K562 (cell line): ENCODE results near the gene SCN8A. TPM values are rescaled to one million over a fixed set of nuclear protein-coding genes. Genes with fewer than 3 reads are reported as not detected.

Experiments
- ATAC-seq: fragments of 200-7000 bp; cut with Tn5 transposase; 3 replicates; pipeline ENCODE4 v1.9.1; 2020; ENCODE audit warnings: moderate library complexity
- BruUV-seq: library from RNA; stranded (reverse); fragments of 400-500 nt; replicated peaks from 2 replicates; lab custom pipeline; 2021; lab: Mats Ljungman, UMichigan
- CTCF ChIA-PET: fragments of 300-600 bp; formaldehyde crosslinking; extraction: SDS; loops from one replicate; lab custom pipeline; 2021; ENCODE audit warnings: low intra/inter-chr PET ratio; lab: Yijun Ruan, JAX
- POLR2A ChIA-PET: fragments of 300-600, 350-650 bp; sonication (Branson Sonifier 250); formaldehyde crosslinking; extraction: SDS; loops from one replicate; lab custom pipeline; 2021; ENCODE audit warnings: antibody characterized with exemption, inconsistent platforms; lab: Yijun Ruan, JAX
- DNase-seq, 4 experiments: peaks; one replicate each; pipeline versions ENCODE4 v3.0.0 to v3.0.0-alpha.2; 2011 to 2018; ENCODE audit warnings: low spot score in 3 of 4, mixed read lengths in 3 of 4; ENCODE audit errors: extremely low read depth in 1 of 4
- FAIRE-seq: peaks from 2 replicates; lab custom pipeline; 2011; peaks lifted over from hg19 to GRCh38; lab: Jason Lieb, UNC
- H2AFZ ChIP-seq: 2 replicates; pipeline ENCODE4 v1.6.0; 2011; ENCODE audit warnings: low read depth, low read length, control low read depth, inconsistent platforms
- H3K27ac ChIP-seq: fragments of 200-600 bp; 3 replicates; pipeline ENCODE4 v1.8.0; 2011; ENCODE audit warnings: low read depth, mild to moderate bottlenecking, control low read depth, inconsistent platforms, low read length, moderate library complexity, mixed read lengths; ENCODE audit errors: extremely low read depth
- H3K27me3 ChIP-seq, 2 experiments: fragments of 300-600 bp in 1 of 2; 2 replicates in 1 of 2; 3 replicates in 1 of 2; pipeline versions ENCODE4 v1.6.0 to v1.8.0; 2011; ENCODE audit warnings: inconsistent platforms in 2 of 2, low read length in 2 of 2, mild to moderate bottlenecking in 1 of 2, mixed read lengths in 1 of 2, moderate library complexity in 1 of 2; ENCODE audit not compliant: control insufficient read depth in 2 of 2, insufficient read depth in 2 of 2
- H3K36me3 ChIP-seq: fragments of 300-600 bp; 3 replicates; pipeline ENCODE4 v1.8.0; 2011; ENCODE audit warnings: mild to moderate bottlenecking, low read length, inconsistent platforms; ENCODE audit not compliant: control insufficient read depth, insufficient read depth
- H3K4me1 ChIP-seq, 2 experiments: fragments of 200-600 bp in 1 of 2; replicated peaks in 1 of 2; 2 replicates in 1 of 2; 3 replicates in 1 of 2; pipeline versions ENCODE4 v1.5.1 to v1.8.0; 2011; ENCODE audit warnings: inconsistent platforms in 2 of 2, low read length in 2 of 2, mild to moderate bottlenecking in 1 of 2, mixed read lengths in 1 of 2, moderate library complexity in 1 of 2; ENCODE audit not compliant: control insufficient read depth in 2 of 2, insufficient read depth in 2 of 2
- H3K4me2 ChIP-seq: 2 replicates; pipeline ENCODE4 v1.6.1; 2011; ENCODE audit warnings: low read length, control low read depth, inconsistent platforms, mixed read lengths; ENCODE audit not compliant: insufficient read depth
- H3K4me3 ChIP-seq: fragments of 200-600 bp; sonication (generic), shearing (Covaris generic); 2 replicates; pipeline ENCODE4 v1.5.1; 2016; ENCODE audit warnings: control low read depth, inconsistent platforms
- H3K79me2 ChIP-seq: fragments of 200-600 bp; 3 replicates; pipeline ENCODE4 v1.8.0; 2011; ENCODE audit warnings: low read length, inconsistent platforms; ENCODE audit not compliant: control insufficient read depth, insufficient read depth
- H3K9ac ChIP-seq, 2 experiments: 2 replicates each; pipeline versions ENCODE4 v1.6.0 to v1.6.1; 2011; ENCODE audit warnings: low read depth in 2 of 2, low read length in 2 of 2, control low read depth in 1 of 2, inconsistent platforms in 1 of 2, mild to moderate bottlenecking in 1 of 2, mixed read lengths in 1 of 2; ENCODE audit not compliant: insufficient read depth in 1 of 2
- H3K9me1 ChIP-seq: one replicate; pipeline ENCODE4 v1.6.0; 2011; ENCODE audit warnings: inconsistent platforms, mild to moderate bottlenecking, low read length, moderate library complexity; ENCODE audit not compliant: control insufficient read depth, insufficient read depth
- H3K9me3 ChIP-seq: replicated peaks from 2 replicates; pipeline ENCODE4 v1.5.1; 2011; ENCODE audit warnings: low read depth, low read length, inconsistent platforms; ENCODE audit not compliant: control insufficient read depth, insufficient read depth
- H4K20me1 ChIP-seq: replicated peaks from 2 replicates; pipeline ENCODE4 v1.6.1; 2011; ENCODE audit warnings: low read length, inconsistent platforms, mixed read lengths; ENCODE audit not compliant: control insufficient read depth, insufficient read depth
- BRCA1 ChIP-seq, 2 experiments: fragments of 450-650 bp in 1 of 2; sonication (generic) in 1 of 2; formaldehyde crosslinking in 1 of 2; IDR thresholded peaks; 2 replicates each; pipeline versions ENCODE4 v1.5.0 to v1.6.1; 2017 to 2020; ENCODE audit warnings: mild to moderate bottlenecking in 1 of 2, missing genetic modification reagents in 1 of 2
- BRF1 ChIP-seq: IDR thresholded peaks from 3 replicates; pipeline ENCODE4 v1.6.1; 2011; ENCODE audit warnings: borderline replicate concordance, mild to moderate bottlenecking; ENCODE audit not compliant: insufficient read length; ENCODE audit errors: extremely low read depth
- EP300 ChIP-seq: IDR thresholded peaks from 2 replicates; pipeline ENCODE4 v1.6.1; 2012; ENCODE audit warnings: low read length, improper control_type of control experiment
- FOXJ3 ChIP-seq: sonication (generic); formaldehyde crosslinking; IDR thresholded peaks from 2 replicates; pipeline ENCODE4 v1.4.0; 2020; ENCODE audit warnings: mild to moderate bottlenecking, missing genetic modification reagents
- GABPB1 ChIP-seq: sonication (generic); formaldehyde crosslinking; IDR thresholded peaks from 2 replicates; pipeline ENCODE4 v1.8.0; 2022; ENCODE audit warnings: mild to moderate bottlenecking, missing genetic modification reagents
- RBM17 ChIP-seq: fragments of 200-400 bp; formaldehyde crosslinking; IDR thresholded peaks from 2 replicates; pipeline ENCODE4 v1.6.1; 2017; ENCODE audit warnings: low read depth, mild to moderate bottlenecking, low read length, borderline replicate concordance
- SIX5 ChIP-seq, 2 experiments: IDR thresholded peaks; 2 replicates each; pipeline ENCODE4 v1.6.1; 2011; ENCODE audit warnings: low read length in 2 of 2, borderline replicate concordance in 1 of 2, low read depth in 1 of 2, mild to moderate bottlenecking in 1 of 2, moderate library complexity in 1 of 2; ENCODE audit not compliant: insufficient read depth in 1 of 2
- TEAD2 ChIP-seq: fragments of 450-650 bp; IDR thresholded peaks from 2 replicates; pipeline ENCODE4 v1.6.1; 2016; ENCODE audit warnings: missing genetic modification characterization, control low read depth, missing compliant biosample characterization
- YY1 ChIP-seq, 3 experiments: IDR thresholded peaks; 2 replicates each; pipeline ENCODE4 v1.6.1; 2011; ENCODE audit warnings: low read length in 2 of 3, mild to moderate bottlenecking in 2 of 3, moderate library complexity in 2 of 3, borderline replicate concordance in 1 of 3, control low read depth in 1 of 3, low read depth in 1 of 3; ENCODE audit not compliant: insufficient read depth in 3 of 3, insufficient replicate concordance in 2 of 3, control insufficient read depth in 1 of 3, insufficient read length in 1 of 3; ENCODE audit errors: extremely low read depth in 1 of 3
- ZNF134 ChIP-seq: fragments of 250-450 bp; sonication (Bioruptor Pico); conservative IDR thresholded peaks from 2 replicates; pipeline ENCODE4 v1.4.0; 2020
- ZNF274 ChIP-seq: IDR thresholded peaks from 2 replicates; pipeline ENCODE4 v1.6.1; 2011; ENCODE audit warnings: low read depth, mild to moderate bottlenecking, low read length, moderate library complexity, borderline replicate concordance
- ZNF57 ChIP-seq: fragments of 450-650 bp; formaldehyde crosslinking; IDR thresholded peaks from 2 replicates; pipeline ENCODE4 v1.4.0; 2020; ENCODE audit warnings: mild to moderate bottlenecking, moderate library complexity
- in situ Hi-C: fragments of 300-500 bp; cut with MboI; formaldehyde crosslinking; loops from 4 replicates; pipeline ENCODE4 v1.15.0; 2018; ENCODE audit warnings: inconsistent platforms, mixed read lengths
- intact Hi-C: fragments of 100-400 bp; cut with micrococcal nuclease; formaldehyde crosslinking; loops from 2 replicates; pipeline ENCODE4 v1.14.2; 2022
- polyA plus RNA-seq, 8 experiments: library from polyadenylated mRNA; depleted of rRNA in 4 of 8; stranded (reverse) in 5 of 8; unstranded in 3 of 8; fragments of >200 nt; fragmentation: Nextera tagmentation in 2 of 8; fragmentation: Illumina TruSeq in 1 of 8; extraction: Ambion mirVana in 2 of 8; extraction: Trizol in 1 of 8; gene quantifications; 2 replicates each; pipeline versions ENCODE4 v1.2.1 to v1.2.3, GENCODE V29; 2011 to 2014; ENCODE audit warnings: inconsistent platforms in 1 of 8, missing spikeins in 1 of 8
- total RNA-seq, 7 experiments: library from RNA; depleted of rRNA in 6 of 7; stranded (reverse); fragments of >200 nt in 6 of 7; fragmentation: Illumina TruSeq in 2 of 7; extraction: Trizol in 2 of 7; gene quantifications; 2 replicates each; pipeline versions ENCODE4 v1.2.1 to v1.2.3, GENCODE V29; 2011 to 2021; ENCODE audit warnings: low replicate concordance in 1 of 7
- TF ChIP-seq, protein P1 (sequence below): fragments of 250-450 bp; sonication (Bioruptor Pico); IDR thresholded peaks from 2 replicates; pipeline ENCODE4 v1.9.0; 2021; ENCODE audit warnings: mild to moderate bottlenecking
- TF ChIP-seq, protein P2 (sequence below): sonication (generic); formaldehyde crosslinking; IDR thresholded peaks from 2 replicates; pipeline ENCODE4 v1.8.0; 2022; ENCODE audit warnings: mild to moderate bottlenecking, missing genetic modification reagents
- TF ChIP-seq, protein P3 (sequence below): sonication (generic); formaldehyde crosslinking; IDR thresholded peaks from 2 replicates; pipeline ENCODE4 v1.8.0; 2022; ENCODE audit warnings: missing genetic modification reagents, mild to moderate bottlenecking, moderate library complexity, borderline replicate concordance
- TF ChIP-seq, protein P4 (sequence below), 2 experiments: fragments of 250-450 bp in 1 of 2; fragments of 450-650 bp in 1 of 2; sonication (Bioruptor Pico) in 1 of 2; IDR thresholded peaks; 2 replicates each; pipeline versions ENCODE4 v1.6.1 to v1.8.0; 2016 to 2021; ENCODE audit warnings: mild to moderate bottlenecking in 2 of 2, moderate library complexity in 2 of 2, missing compliant biosample characterization in 1 of 2, missing genetic modification characterization in 1 of 2

The SCN8A gene
- total and polyA plus RNA-seq, 9 of the 15 experiments (the other 6 are each of a cell fraction or from before 2014, with no cell fraction given), result 0.03 to 0.29 (median 0.15) TPM; not detected in 1

DNA sequence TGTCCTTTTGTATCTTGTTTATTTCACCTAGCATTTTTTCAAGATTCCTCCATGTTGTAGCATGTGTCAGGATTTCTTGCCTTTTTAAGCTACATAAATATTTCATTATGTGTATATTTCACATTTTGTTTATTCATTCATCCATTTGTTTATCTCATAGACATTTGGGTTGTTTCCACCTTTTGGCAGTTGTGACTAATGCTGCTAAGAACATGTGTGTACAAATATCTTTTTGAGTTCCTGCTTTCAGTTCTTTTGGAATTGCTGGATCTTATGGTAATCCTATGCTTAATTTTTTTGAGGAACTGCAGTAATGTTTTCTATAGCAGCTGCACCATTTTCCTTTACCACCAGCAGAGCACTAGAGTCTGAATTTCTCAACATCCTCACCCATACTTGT lies 62.4 kb downstream of the SCN8A start:
- ChIA-PET CTCF (no interaction called here), POLR2A (no interaction called here)
- H3K36me3 ChIP-seq, result no peaks in the 10 kb centered on the region
- no TSS peak for BruUV-seq
- H3K4me2 ChIP-seq, result no peak overlapping the region
- ATAC-seq, result no peak
- no peak for DNase-seq
- intact Hi-C loops (no loop called here), in situ Hi-C loops (no loop called here)
- no peaks in the 10 kb centered on the region for H3K9me1 ChIP-seq
- H4K20me1 ChIP-seq, result no peaks in the 10 kb centered on the region
- no peak overlapping the region for H2AFZ ChIP-seq
- TF ChIP-seq, protein P1, sequence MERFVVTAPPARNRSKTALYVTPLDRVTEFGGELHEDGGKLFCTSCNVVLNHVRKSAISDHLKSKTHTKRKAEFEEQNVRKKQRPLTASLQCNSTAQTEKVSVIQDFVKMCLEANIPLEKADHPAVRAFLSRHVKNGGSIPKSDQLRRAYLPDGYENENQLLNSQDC, result no peak
- TF ChIP-seq BRF1 (no peak), FOXJ3 (CRISPR knock-in tag) (no peak), GABPB1 (CRISPR knock-in tag) (no peak), YY1 (IDR thresholded peaks at IDR 0.05; ENCODE audit: borderline replicate concordance in 1 of 3, control insufficient read depth in 1 of 3, extremely low read depth in 1 of 3, insufficient read depth in 3 of 3, insufficient read length in 1 of 3, insufficient replicate concordance in 2 of 3, low read depth in 1 of 3, low read length in 2 of 3) (no peak), RBM17 (no peak), ZNF57 (CRISPR knock-in tag) (no peak), EP300 (no peak), SIX5 (IDR thresholded peaks at IDR 0.05; ENCODE audit: borderline replicate concordance in 1 of 2, insufficient read depth in 1 of 2, low read depth in 1 of 2, low read length in 2 of 2) (no peak), TEAD2 (tag) (no peak), ZNF274 (no peak), BRCA1 (IDR thresholded peaks at IDR 0.05) (no peak), BRCA1 (CRISPR knock-in tag; IDR thresholded peaks at IDR 0.05) (no peak), ZNF134 (CRISPR knock-in tag) (no peak)
- TF ChIP-seq, protein P2, sequence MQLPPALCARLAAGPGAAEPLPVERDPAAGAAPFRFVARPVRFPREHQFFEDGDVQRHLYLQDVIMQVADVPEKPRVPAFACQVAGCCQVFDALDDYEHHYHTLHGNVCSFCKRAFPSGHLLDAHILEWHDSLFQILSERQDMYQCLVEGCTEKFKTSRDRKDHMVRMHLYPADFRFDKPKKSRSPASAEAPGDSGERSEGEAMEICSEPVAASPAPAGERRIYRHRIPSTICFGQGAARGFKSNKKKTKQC (CRISPR knock-in tag), result no peak
- TF ChIP-seq, protein P3, sequence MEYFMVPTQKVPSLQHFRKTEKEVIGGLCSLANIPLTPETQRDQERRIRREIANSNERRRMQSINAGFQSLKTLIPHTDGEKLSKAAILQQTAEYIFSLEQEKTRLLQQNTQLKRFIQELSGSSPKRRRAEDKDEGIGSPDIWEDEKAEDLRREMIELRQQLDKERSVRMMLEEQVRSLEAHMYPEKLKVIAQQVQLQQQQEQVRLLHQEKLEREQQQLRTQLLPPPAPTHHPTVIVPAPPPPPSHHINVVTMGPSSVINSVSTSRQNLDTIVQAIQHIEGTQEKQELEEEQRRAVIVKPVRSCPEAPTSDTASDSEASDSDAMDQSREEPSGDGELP, result no peak
- TF ChIP-seq, protein P4, sequence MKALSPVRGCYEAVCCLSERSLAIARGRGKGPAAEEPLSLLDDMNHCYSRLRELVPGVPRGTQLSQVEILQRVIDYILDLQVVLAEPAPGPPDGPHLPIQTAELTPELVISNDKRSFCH (CRISPR knock-in tag; IDR thresholded peaks at IDR 0.05), result no peak
- TF ChIP-seq, protein P4 (tag; IDR thresholded peaks at IDR 0.05), result no peak
- no peak overlapping the region for H3K4me3 ChIP-seq
- no peaks in the 10 kb centered on the region for H3K27me3 ChIP-seq
- H3K79me2 ChIP-seq, result no peaks in the 10 kb centered on the region
- H3K9me3 ChIP-seq, result no peaks in the 10 kb centered on the region
- H3K4me1 ChIP-seq, result no peaks in the 10 kb centered on the region
- no peak overlapping the region for H3K9ac ChIP-seq
- H3K27ac ChIP-seq, result no peak overlapping the region
- FAIRE-seq, result no peak
